Ovary (tissue), 3 donors: ENCODE data around the gene BCAS4.

ENCODE experiments used
- CTCF ChIP-seq, 3 donors: fragments of 450-650 bp in 2 of 3; fragments of 200-600 bp in 1 of 3; IDR thresholded peaks; one replicate each; pipeline versions ENCODE4 v1.5.1 to v1.8.0; 2016 to 2022; ENCODE audit warnings: antibody characterized with exemption in 3 of 3, mild to moderate bottlenecking in 1 of 3
- EP300 ChIP-seq: sonication (generic); formaldehyde crosslinking; IDR thresholded peaks from one replicate; pipeline ENCODE4 v1.6.1; 2017; ENCODE audit warnings: antibody characterized with exemption
- POLR2A ChIP-seq: fragments of 450-650 bp; IDR thresholded peaks from one replicate; pipeline ENCODE4 v1.6.1; 2017; ENCODE audit warnings: antibody characterized with exemption, mild to moderate bottlenecking, moderate library complexity
- donor health status: DM: no; HTN: no; CAD: no.

- TF ChIP-seq CTCF (IDR thresholded peaks at IDR 0.05) (no peak), POLR2A (no peak), EP300 (no peak)
Measured at GRCh38 chr20:50856475-50857041, 61.7 kb downstream of the BCAS4 start.
